IgD-negative memory B cell (primary cell): ENCODE data around the gene MIB2. TPM values are rescaled to one million over a fixed set of nuclear protein-coding genes. Genes with fewer than 3 reads are reported as not detected.

Source experiments
- H3K27ac Mint-ChIP-seq, 3 donors: one replicate each; pipeline ENCODE4 v1.8.0; 2020 to 2022; ENCODE audit warnings: mild to moderate bottlenecking in 3 of 3, mixed read lengths in 3 of 3, moderate library complexity in 1 of 3
- H3K27me3 Mint-ChIP-seq: one replicate; pipeline ENCODE4 v1.8.0; 2021; ENCODE audit warnings: mixed read lengths
- H3K36me3 Mint-ChIP-seq: one replicate; pipeline ENCODE4 v1.8.0; 2020; ENCODE audit warnings: mild to moderate bottlenecking, mixed read lengths
- H3K4me1 Mint-ChIP-seq, 3 donors: one replicate each; pipeline ENCODE4 v1.8.0; 2020 to 2022; ENCODE audit warnings: mixed read lengths in 3 of 3, mild to moderate bottlenecking in 1 of 3
- H3K4me3 Mint-ChIP-seq, 4 donors: one replicate each; pipeline ENCODE4 v1.8.0; 2020 to 2022; ENCODE audit warnings: mild to moderate bottlenecking in 4 of 4, mixed read lengths in 4 of 4, moderate library complexity in 3 of 4
- H3K9me3 Mint-ChIP-seq, 3 donors: one replicate each; pipeline ENCODE4 v1.8.0; 2020 to 2021; ENCODE audit warnings: mixed read lengths in 3 of 3, mild to moderate bottlenecking in 1 of 3
- polyA plus RNA-seq: library from polyadenylated mRNA; unstranded; fragments of 300-500 nt; fragmentation: Illumina TruSeq; gene quantifications from one replicate; pipeline ENCODE4 v1.2.3, GENCODE V29; 2021

The MIB2 gene
- polyA plus RNA-seq, 1 donor from 2014 or later: 22.4 TPM

DNA sequence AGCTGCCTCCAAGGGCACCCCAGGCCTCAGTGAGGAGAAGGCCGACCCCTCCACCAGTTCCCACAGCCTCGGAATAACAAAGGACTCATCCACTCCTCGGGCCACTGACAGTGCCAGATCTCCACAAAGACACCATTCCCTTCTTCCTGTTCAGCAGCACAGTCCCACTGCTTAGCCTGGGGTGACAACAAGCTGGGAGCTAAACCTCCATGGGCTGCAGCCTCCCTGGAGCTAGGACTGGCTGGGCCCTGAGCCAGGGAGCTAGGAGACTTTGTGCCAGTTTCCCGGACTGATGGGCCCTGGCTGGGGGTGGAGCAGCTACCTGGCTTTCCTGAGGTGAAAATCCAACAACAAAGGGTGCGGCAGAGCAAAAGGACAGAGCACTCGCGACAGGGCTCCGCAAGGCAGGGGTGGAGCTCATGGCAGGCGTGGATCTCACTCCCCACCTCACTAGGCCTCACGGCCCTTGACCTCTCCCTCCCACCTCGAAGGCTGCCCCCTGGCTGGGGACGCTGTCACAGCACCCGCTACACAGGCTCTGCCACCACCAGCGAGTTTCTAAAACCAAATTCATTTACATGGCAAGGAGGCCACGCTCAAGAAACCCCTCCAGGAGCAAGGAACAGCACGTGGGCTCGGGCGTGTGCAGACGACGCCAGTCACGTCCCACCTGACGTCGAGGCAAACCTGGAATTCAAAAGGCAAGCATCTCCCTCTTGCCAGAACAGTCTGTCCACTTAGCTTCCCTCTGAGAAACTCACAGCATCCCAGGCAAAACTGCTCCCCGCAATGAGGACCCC is 63.5 kb downstream of the MIB2 start:
- Mint-ChIP-seq H3K4me1 (peaks cover 19 to 25% (median 21%) of the 10 kb centered on the region in 3 donors), H3K36me3 (peaks cover 1% of the 10 kb centered on the region), H3K4me3 (peak overlapping the region; percentile 82 to 94 (median 87)), H3K9me3 (no peaks in the 10 kb centered on the region), H3K27me3 (no peaks in the 10 kb centered on the region), H3K27ac (peak overlapping the region; percentile 98 to 99 (median 98))

Other genes starting within 250 kb of the MIB2 start
- 177 TPM for gene AURKAIP1, start 240.3 kb upstream of the MIB2 start, polyA plus RNA-seq
- gene CCNL2, start 216.2 kb upstream of the MIB2 start, polyA plus RNA-seq: 39.8 TPM
- 144 TPM for gene MRPL20, start 208.2 kb upstream of the MIB2 start, polyA plus RNA-seq
- gene ANKRD65, start 194.2 kb upstream of the MIB2 start, polyA plus RNA-seq: not detected
- gene VWA1, start 179.8 kb upstream of the MIB2 start, polyA plus RNA-seq: not detected
- 6.2 TPM for gene ATAD3C, start 165.8 kb upstream of the MIB2 start, polyA plus RNA-seq
- 10.8 TPM for gene ATAD3B, start 143.7 kb upstream of the MIB2 start, polyA plus RNA-seq
- 12.8 TPM for gene ATAD3A, start 103.3 kb upstream of the MIB2 start, polyA plus RNA-seq
- not detected for gene TMEM240, start 74.9 kb upstream of the MIB2 start, polyA plus RNA-seq
- gene SSU72, start 40.6 kb upstream of the MIB2 start, polyA plus RNA-seq: 176 TPM
- not detected for gene FNDC10, start 15.4 kb upstream of the MIB2 start, polyA plus RNA-seq
- gene MMP23B, start 16.7 kb downstream of the MIB2 start, polyA plus RNA-seq: 0.93 TPM
- 19.9 TPM for gene CDK11B, start 43.5 kb downstream of the MIB2 start, polyA plus RNA-seq
- gene SLC35E2B, start 77.3 kb downstream of the MIB2 start, polyA plus RNA-seq: 41.0 TPM
- 20.7 TPM for gene CDK11A, start 108.9 kb downstream of the MIB2 start, polyA plus RNA-seq
- 55.6 TPM for gene NADK, start 163.0 kb downstream of the MIB2 start, polyA plus RNA-seq